GM23338 (cell line): ENCODE data around the gene KLK6. TPM values are rescaled to one million over a fixed set of nuclear protein-coding genes. Genes with fewer than 3 reads are reported as not detected.

Experiments
- ATAC-seq: fragments of 200-7000 bp; cut with Tn5 transposase; 3 replicates; pipeline ENCODE4 v1.9.1; 2020
- DNase-seq: peaks from one replicate; pipeline ENCODE4 v3.0.0-alpha.2; 2015; ENCODE audit warnings: low spot score
- H2AFZ ChIP-seq: fragments of 200-600 bp; sonication (generic); 2 replicates; pipeline ENCODE4 v1.8.0; 2016; ENCODE audit warnings: antibody characterized with exemption, mild to moderate bottlenecking, moderate library complexity
- H3F3A ChIP-seq: fragments of 200-600 bp; sonication (generic); replicated peaks from 2 replicates; pipeline ENCODE4 v1.8.0; 2017; ENCODE audit warnings: antibody characterized with exemption, mixed run types, low read depth
- H3K27ac ChIP-seq: fragments of 200-600 bp; sonication (generic); 2 replicates; pipeline ENCODE4 v1.6.1; 2016; ENCODE audit warnings: low read depth
- H3K27me3 ChIP-seq: fragments of 200-600 bp; sonication (generic); 2 replicates; pipeline ENCODE4 v1.8.0; 2016; ENCODE audit warnings: mild to moderate bottlenecking, mixed run types, moderate library complexity; ENCODE audit not compliant: insufficient read depth
- H3K36me3 ChIP-seq: fragments of 200-600 bp; sonication (generic); 2 replicates; pipeline ENCODE4 v1.8.0; 2016; ENCODE audit warnings: mild to moderate bottlenecking; ENCODE audit not compliant: insufficient read depth
- H3K4me1 ChIP-seq: fragments of 200-600 bp; sonication (generic); 2 replicates; pipeline ENCODE4 v1.8.0; 2016; ENCODE audit warnings: mild to moderate bottlenecking, moderate library complexity; ENCODE audit not compliant: insufficient read depth
- H3K4me2 ChIP-seq: fragments of 200-600 bp; sonication (generic); 2 replicates; pipeline ENCODE4 v1.7.1; 2017; ENCODE audit warnings: mixed run types
- H3K4me3 ChIP-seq: fragments of 200-600 bp; sonication (generic); 2 replicates; pipeline ENCODE4 v1.6.1; 2016; ENCODE audit warnings: mixed run types
- H3K79me2 ChIP-seq: fragments of 200-600 bp; sonication (generic); replicated peaks from 2 replicates; pipeline ENCODE4 v1.8.0; 2017; ENCODE audit warnings: mild to moderate bottlenecking; ENCODE audit not compliant: insufficient read depth
- H3K9me2 ChIP-seq: fragments of 200-600 bp; sonication (generic); 2 replicates; pipeline ENCODE4 v1.8.0; 2017; ENCODE audit not compliant: insufficient read depth
- H4K20me1 ChIP-seq: fragments of 200-600 bp; sonication (generic); replicated peaks from 2 replicates; pipeline ENCODE4 v1.8.0; 2017; ENCODE audit warnings: mild to moderate bottlenecking; ENCODE audit not compliant: insufficient read depth
- H3K27ac Mint-ChIP-seq: 2 replicates; pipeline ENCODE4 v1.8.0; 2020; ENCODE audit warnings: inconsistent platforms, mild to moderate bottlenecking, moderate library complexity, mixed read lengths
- H3K27me3 Mint-ChIP-seq: 3 replicates; pipeline ENCODE4 v1.8.0; 2022; ENCODE audit warnings: low read depth, mild to moderate bottlenecking, moderate library complexity, mixed read lengths, inconsistent platforms; ENCODE audit not compliant: insufficient read depth, poor library complexity
- H3K36me3 Mint-ChIP-seq: 3 replicates; pipeline ENCODE4 v1.8.0; 2021; ENCODE audit warnings: low read depth, mild to moderate bottlenecking, inconsistent platforms, moderate library complexity, mixed read lengths
- H3K4me1 Mint-ChIP-seq: 3 replicates; pipeline ENCODE4 v1.8.0; 2020; ENCODE audit warnings: mild to moderate bottlenecking, inconsistent platforms, mixed read lengths
- H3K4me3 Mint-ChIP-seq: 3 replicates; pipeline ENCODE4 v1.8.0; 2021; ENCODE audit warnings: moderate library complexity, mild to moderate bottlenecking, inconsistent platforms, mixed read lengths
- H3K9me3 Mint-ChIP-seq: 3 replicates; pipeline ENCODE4 v1.8.0; 2020; ENCODE audit warnings: moderate library complexity, mild to moderate bottlenecking, inconsistent platforms, mixed read lengths
- CREB1 ChIP-seq: fragments of 250-450 bp; sonication (Bioruptor Pico); IDR thresholded peaks from 2 replicates; pipeline ENCODE4 v1.5.0; 2020; ENCODE audit warnings: low read depth, mild to moderate bottlenecking, moderate library complexity
- EZH2 ChIP-seq: fragments of 200-600 bp; sonication (generic); IDR thresholded peaks from one replicate; pipeline ENCODE4 v1.8.0; 2017; ENCODE audit warnings: antibody characterized with exemption, mild to moderate bottlenecking, low read depth; ENCODE audit not compliant: unreplicated experiment
- EZH2phosphoT487 ChIP-seq: fragments of 200-600 bp; sonication (generic); IDR thresholded peaks from one replicate; pipeline ENCODE4 v1.8.1; 2018; ENCODE audit warnings: antibody characterized with exemption; ENCODE audit not compliant: unreplicated experiment
- JUNB ChIP-seq: IDR thresholded peaks from one replicate; pipeline ENCODE4 v1.6.1; 2016; ENCODE audit warnings: antibody characterized with exemption; ENCODE audit not compliant: unreplicated experiment
- POLR2AphosphoS5 ChIP-seq: IDR thresholded peaks from 2 replicates; pipeline ENCODE4 v1.6.1; 2016; ENCODE audit warnings: antibody characterized with exemption, low read depth
- ZNF114 ChIP-seq: fragments of 250-450 bp; sonication (Bioruptor Pico); IDR thresholded peaks from 2 replicates; pipeline ENCODE4 v1.5.0; 2020; ENCODE audit warnings: mild to moderate bottlenecking, moderate library complexity
- ZNF331 ChIP-seq: fragments of 250-450 bp; sonication (Bioruptor Pico); IDR thresholded peaks from 2 replicates; pipeline ENCODE4 v1.5.0; 2020; ENCODE audit warnings: low read depth, mild to moderate bottlenecking, moderate library complexity
- polyA plus RNA-seq: library from polyadenylated mRNA; unstranded; fragments of >200 nt; fragmentation: Nextera tagmentation; extraction: Ambion mirVana; gene quantifications from 2 replicates; pipeline ENCODE4 v1.2.1, GENCODE V29; 2016
- total RNA-seq: library from RNA; depleted of rRNA; stranded (reverse); fragments of >200 nt; shearing (Covaris generic); gene quantifications from 2 replicates; pipeline ENCODE4 v1.2.3, GENCODE V29; 2014
- TF ChIP-seq, protein P1 (sequence below): IDR thresholded peaks from one replicate; pipeline ENCODE4 v1.6.1; 2018; ENCODE audit warnings: antibody characterized with exemption; ENCODE audit not compliant: unreplicated experiment
- TF ChIP-seq, protein P2 (sequence below), 2 experiments: fragments of 200-600 bp in 1 of 2; sonication (generic) in 1 of 2; conservative IDR thresholded peaks; 2 replicates each; pipeline versions ENCODE4 v1.5.1 to v1.6.1; 2016 to 2017; ENCODE audit warnings: antibody characterized with exemption in 2 of 2, low read depth in 2 of 2, mild to moderate bottlenecking in 2 of 2, moderate library complexity in 1 of 2
- TF ChIP-seq, protein P3 (sequence below): IDR thresholded peaks from 2 replicates; pipeline ENCODE4 v1.6.1; 2016; ENCODE audit warnings: antibody characterized with exemption

The KLK6 gene
- total and polyA plus RNA-seq, 2 experiments from 2014 or later: 0.47 to 0.56 TPM

DNA sequence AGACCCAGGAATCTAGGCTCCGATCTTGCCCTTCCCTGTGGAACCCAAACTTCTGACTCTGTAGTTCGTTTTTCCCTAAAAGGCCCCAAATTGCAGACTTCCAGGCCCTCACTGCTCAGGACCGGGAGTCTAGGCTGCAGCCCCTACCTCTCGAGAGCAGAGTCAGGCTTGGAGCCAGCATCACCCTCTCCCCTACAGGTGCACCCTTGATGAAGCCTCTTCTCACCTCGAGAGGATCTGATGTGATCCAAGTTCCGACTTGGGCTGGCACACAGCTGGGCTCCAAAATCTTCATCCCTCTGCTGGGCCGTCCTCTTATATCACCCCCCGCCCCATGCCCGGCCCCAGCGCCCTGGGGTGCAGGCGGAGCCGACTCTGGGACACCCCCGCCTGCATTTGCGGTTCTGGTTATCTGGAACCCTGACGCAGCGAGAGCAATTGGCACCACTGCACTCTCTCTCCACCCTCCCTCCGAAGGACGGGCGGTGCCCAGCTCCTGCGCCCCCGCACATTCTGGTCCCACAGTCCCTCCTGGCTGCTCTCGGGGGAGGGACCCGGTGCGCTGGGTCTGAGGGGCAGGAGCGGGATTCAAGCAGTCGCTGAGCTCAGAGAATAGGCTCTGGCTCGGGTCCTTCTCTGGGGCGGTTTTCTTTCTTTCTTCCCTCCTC is 14.4 kb upstream of the KLK6 start, which contains the start of gene KLK7 (continued):
- TF ChIP-seq, protein P1, sequence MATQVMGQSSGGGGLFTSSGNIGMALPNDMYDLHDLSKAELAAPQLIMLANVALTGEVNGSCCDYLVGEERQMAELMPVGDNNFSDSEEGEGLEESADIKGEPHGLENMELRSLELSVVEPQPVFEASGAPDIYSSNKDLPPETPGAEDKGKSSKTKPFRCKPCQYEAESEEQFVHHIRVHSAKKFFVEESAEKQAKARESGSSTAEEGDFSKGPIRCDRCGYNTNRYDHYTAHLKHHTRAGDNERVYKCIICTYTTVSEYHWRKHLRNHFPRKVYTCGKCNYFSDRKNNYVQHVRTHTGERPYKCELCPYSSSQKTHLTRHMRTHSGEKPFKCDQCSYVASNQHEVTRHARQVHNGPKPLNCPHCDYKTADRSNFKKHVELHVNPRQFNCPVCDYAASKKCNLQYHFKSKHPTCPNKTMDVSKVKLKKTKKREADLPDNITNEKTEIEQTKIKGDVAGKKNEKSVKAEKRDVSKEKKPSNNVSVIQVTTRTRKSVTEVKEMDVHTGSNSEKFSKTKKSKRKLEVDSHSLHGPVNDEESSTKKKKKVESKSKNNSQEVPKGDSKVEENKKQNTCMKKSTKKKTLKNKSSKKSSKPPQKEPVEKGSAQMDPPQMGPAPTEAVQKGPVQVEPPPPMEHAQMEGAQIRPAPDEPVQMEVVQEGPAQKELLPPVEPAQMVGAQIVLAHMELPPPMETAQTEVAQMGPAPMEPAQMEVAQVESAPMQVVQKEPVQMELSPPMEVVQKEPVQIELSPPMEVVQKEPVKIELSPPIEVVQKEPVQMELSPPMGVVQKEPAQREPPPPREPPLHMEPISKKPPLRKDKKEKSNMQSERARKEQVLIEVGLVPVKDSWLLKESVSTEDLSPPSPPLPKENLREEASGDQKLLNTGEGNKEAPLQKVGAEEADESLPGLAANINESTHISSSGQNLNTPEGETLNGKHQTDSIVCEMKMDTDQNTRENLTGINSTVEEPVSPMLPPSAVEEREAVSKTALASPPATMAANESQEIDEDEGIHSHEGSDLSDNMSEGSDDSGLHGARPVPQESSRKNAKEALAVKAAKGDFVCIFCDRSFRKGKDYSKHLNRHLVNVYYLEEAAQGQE: no peak
- TF ChIP-seq EZH2phosphoT487 (no peak), ZNF114 (no peak), JUNB (no peak), CREB1 (CRISPR knock-in tag) (no peak), ZNF331 (CRISPR knock-in tag) (no peak)

GRCh38 chr19:50982186-50982585 is 12.8 kb upstream of the KLK6 start:
- DNase-seq (no peak), ATAC-seq (no peak)
- Mint-ChIP-seq H3K4me1 (peaks cover 21% of the 10 kb centered on the region), H3K9me3 (peaks cover 2% of the 10 kb centered on the region; the same call in 2 of the 3 replicates), H3K36me3 (no peaks in the 10 kb centered on the region; the same call in 2 of the 3 replicates), H3K27ac (no peak overlapping the region), H3K27me3 (no peaks in the 10 kb centered on the region), H3K4me3 (no peak overlapping the region)
- Histone ChIP-seq H3K36me3 (no peaks in the 10 kb centered on the region), H3F3A (no peaks in the 10 kb centered on the region), H3K79me2 (no peaks in the 10 kb centered on the region), H3K9me2 (no peaks in the 10 kb centered on the region), H3K4me2 (no peak overlapping the region), H3K4me3 (no peak overlapping the region), H2AFZ (no peak overlapping the region), H3K27me3 (peaks cover 22% of the 10 kb centered on the region), H4K20me1 (no peaks in the 10 kb centered on the region), H3K27ac (no peak overlapping the region), H3K4me1 (peaks cover 16% of the 10 kb centered on the region)
- no peak for TF ChIP-seq ZNF331 (CRISPR knock-in tag)
- TF ChIP-seq POLR2AphosphoS5: no peak
- TF ChIP-seq, protein P2, sequence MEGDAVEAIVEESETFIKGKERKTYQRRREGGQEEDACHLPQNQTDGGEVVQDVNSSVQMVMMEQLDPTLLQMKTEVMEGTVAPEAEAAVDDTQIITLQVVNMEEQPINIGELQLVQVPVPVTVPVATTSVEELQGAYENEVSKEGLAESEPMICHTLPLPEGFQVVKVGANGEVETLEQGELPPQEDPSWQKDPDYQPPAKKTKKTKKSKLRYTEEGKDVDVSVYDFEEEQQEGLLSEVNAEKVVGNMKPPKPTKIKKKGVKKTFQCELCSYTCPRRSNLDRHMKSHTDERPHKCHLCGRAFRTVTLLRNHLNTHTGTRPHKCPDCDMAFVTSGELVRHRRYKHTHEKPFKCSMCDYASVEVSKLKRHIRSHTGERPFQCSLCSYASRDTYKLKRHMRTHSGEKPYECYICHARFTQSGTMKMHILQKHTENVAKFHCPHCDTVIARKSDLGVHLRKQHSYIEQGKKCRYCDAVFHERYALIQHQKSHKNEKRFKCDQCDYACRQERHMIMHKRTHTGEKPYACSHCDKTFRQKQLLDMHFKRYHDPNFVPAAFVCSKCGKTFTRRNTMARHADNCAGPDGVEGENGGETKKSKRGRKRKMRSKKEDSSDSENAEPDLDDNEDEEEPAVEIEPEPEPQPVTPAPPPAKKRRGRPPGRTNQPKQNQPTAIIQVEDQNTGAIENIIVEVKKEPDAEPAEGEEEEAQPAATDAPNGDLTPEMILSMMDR (conservative IDR thresholded peaks at IDR 0.05; ENCODE audit: low read depth in 2 of 2): no peak
- TF ChIP-seq, protein P3, sequence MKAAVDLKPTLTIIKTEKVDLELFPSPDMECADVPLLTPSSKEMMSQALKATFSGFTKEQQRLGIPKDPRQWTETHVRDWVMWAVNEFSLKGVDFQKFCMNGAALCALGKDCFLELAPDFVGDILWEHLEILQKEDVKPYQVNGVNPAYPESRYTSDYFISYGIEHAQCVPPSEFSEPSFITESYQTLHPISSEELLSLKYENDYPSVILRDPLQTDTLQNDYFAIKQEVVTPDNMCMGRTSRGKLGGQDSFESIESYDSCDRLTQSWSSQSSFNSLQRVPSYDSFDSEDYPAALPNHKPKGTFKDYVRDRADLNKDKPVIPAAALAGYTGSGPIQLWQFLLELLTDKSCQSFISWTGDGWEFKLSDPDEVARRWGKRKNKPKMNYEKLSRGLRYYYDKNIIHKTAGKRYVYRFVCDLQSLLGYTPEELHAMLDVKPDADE: no peak
- no peak for TF ChIP-seq EZH2
- TF ChIP-seq, protein P1: no peak
